Colon (tissue), 2 donors: ENCODE results near the gene GRK5.

ENCODE experiments used
- FAIRE-seq: peaks from 2 replicates; lab custom pipeline; 2012; peaks lifted over from hg19 to GRCh38; lab: Jason Lieb, UNC
- donor health status: control.
- donor health status: control.

Gene GRK5

DNA sequence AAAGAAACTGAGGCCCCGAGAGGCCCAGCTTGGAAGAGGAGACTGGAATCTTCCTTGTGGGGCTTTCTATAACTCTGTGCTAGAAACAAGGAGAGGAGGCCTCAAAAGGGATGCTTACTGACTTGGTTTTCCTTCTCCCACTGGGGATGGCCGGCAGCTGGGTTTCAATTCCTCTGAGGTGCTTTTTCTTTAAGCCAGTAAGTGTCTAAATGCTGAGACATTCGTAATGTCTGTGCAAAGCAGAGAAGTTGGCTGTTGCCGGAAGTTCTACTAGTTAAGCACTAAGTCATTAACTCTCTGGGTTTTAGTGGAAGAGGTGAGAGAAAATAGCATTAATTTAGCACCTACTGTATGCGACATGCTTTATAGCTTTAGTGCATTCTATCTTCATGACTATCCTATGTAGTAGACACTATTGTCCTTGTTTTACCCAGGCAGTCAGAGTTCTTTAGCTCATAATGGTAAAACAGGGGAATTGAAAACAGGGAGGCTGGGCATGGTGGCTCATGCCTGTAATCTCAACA, 199.9 kb downstream of the GRK5 start:
- no peak for FAIRE-seq

DNA sequence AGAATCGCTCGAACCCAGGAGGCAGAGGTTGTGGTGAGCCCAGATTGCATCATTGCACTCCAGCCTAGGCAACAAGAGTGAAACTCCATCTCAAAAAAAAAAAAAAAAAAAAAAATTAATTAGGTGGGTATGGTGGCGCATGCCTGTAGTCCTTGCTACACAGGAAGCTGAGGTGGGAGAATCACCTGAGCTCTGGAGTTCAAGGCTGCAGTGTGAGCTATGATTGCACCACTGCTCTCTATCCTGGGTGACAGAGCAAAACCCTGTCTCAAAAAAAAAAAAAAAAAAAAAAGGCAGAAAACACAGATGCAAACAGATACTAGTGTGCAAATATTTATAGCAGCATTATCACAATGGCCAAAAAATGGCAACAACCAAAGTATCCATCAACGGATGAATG, 200.7 kb downstream of the GRK5 start:
- no peak for FAIRE-seq

DNA sequence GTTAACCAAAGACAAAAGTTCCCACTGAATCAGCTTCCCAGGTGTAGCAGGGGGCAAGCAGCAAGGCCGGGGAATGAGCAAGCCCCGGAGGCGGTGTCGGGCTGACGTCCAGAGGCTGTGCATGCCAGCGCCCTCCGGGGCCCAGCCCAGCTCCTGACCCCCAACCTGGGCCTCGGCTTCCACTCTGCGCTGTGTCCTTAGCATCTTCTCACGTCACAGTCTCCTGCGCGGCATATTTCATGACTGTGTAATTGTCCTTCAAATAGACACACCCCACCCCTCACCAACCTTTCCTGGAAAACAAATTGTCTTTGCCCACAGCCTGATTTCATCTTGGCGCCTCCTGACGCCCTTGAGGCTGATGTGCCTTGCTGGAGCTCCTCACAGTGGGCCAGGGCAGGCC, 201.6 kb downstream of the GRK5 start:
- FAIRE-seq: no peak

DNA sequence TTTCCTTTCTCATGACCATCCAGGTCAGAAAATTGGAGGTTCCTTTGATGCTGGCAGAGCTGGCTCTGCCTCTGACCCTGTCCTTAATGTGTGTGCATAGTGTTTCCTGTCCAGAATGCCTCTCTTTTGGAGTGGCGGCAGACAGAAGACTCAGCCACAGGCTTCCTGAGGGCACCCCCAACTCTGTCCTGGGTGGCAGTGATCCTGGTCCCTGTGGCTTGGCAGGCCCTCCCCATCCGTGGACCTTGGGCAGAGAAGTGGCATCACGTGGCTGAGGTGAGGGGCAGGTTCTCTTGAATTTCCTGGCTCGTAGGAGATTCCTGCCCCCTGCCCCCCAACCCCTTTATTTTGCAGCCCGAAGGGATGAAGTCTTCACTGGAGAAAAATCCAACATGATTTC, 202.0 kb downstream of the GRK5 start:
- no peak for FAIRE-seq

DNA sequence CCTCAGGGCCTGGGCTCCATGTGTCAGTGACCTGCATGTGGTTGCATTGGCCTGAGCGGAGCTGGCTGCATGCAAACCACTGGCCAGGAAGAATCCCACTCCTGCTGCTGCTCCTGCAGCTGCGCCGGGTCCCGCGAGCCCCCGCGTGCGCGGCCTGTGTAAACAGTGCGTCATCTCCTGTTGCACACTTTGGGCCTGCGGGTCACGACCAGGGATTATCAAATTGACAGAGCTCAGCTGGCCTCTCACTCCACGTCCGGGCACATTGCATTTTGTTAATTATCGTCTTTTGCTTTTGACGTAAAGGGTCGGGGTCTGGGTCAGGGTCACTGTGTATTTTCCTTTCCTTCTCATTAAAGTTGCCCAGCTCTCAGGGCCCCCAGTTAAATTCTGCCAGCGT, 202.5 kb downstream of the GRK5 start:
- no peak for FAIRE-seq

DNA sequence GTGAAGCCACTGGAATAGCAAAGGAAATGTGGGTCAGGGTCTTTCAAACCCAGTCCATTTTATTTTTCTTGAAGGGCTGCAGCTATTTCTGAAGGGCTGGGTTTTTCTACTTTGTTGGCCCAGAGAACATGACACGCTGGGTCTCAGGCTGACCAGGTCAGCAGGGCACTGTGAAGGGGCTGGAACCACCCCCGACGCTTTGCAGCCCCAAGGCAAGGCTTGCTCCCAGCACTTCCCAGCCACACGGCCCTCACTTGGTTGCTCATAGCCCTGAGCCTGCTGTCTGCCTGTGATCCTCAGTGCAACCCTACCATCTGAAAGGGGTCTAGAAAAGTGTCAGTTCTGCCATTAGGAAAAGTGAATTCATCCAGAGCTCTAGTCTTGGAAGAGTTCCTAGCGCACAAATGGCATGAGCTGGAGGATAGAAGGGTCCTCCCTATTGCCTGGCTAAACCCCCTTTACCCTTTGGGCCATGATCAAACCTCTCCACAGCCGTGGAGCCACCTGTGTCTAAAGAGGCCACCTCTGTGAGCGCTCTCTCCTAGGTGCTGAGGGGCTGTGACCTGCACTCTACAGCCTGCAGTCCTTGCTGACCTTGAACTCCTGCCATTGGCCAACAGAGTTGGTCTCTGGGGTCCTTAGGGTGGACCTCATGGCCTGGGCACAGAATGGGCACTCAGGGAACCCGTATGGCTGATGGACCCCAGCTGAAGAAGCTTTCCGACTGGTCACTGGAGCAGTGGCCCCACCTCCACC, 203.2 kb downstream of the GRK5 start:
- FAIRE-seq: no peak

DNA sequence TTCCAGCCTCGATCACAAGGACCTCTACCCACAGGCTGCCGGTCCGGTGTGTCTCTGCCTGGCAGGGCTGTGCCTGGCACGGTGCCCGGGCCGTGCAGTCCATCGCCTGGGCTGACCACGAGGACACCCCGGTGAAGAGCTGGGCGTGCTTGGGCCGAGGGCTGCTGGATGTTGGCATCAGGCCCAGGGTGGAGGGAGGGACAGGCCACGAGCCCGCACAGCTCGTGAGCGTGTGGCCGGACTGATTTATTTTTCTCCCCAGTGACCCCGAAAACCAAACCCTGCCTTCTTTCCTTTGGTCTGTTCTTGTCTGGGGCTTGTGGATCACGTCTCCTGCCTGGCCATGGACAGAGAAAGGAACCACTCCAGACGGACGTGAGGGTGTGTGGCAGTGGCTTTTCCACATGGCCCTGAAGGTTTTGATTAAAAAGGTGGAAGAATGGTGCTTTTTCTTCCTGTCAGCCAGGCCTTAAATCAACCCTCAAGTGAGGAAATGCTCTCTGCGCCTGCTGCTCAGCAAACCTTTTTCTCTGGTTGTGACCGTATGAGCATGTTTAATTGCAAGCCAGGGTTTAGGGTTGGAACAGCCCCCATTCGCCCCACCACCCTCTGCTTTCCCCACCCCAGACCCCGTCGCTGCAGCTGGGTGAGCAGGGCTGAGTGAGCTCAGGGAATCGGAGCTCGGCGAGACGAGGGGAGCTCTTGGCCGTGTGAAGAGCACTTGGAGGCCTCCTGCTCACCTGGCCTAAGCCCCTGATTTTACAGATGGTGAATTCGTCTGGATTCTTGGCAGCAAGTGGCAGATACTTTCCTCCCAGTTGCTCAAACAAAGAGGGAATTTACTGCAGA, 205.1 kb downstream of the GRK5 start:
- no peak for FAIRE-seq

DNA sequence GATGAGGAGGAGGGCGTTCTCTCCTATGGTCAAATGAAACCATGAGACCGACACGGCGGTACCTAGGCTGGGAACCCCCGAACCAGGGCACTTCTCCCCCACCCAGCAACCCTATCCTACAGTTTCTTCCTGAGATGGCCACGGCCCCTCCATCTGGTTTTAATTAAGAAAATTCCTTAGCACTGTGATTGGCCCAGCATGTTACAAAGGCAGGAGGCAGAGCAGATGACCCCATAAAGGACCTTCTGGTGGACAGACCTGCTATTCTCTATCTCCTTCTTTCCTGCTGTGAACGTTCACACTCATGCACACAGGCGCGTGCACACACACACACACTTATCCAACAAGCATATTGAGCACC, 205.7 kb downstream of the GRK5 start:
- FAIRE-seq: no peak

DNA sequence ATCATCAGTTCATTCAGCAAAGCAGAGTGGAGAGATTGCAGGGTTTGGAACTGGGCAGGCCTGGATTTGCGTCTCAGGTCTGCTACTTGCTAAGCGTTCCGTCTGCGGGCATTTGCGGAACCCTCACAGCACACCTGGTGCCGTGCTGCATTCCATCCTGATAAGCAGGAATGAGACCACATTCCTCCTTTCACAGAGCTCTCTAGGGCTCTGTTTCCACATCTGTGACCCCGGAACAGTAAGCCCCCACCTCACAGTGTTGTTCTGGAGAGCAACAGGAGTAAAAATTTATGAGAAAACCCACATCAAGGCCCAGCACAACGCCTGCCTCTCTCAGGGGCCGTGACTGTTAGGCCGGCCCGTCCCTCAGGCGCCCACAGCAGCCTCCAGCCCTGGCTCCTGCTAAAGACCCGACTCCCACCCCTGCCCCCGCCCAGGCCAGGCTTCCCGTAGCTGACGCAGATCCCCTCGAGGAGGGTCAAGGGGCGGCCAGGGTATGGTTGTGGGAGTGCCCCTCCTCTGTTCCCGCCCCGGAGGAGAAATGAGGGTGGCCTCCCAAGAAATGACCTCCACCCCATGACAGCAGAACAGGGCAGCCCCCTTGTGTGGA, 206.2 kb downstream of the GRK5 start:
- FAIRE-seq: no peak

DNA sequence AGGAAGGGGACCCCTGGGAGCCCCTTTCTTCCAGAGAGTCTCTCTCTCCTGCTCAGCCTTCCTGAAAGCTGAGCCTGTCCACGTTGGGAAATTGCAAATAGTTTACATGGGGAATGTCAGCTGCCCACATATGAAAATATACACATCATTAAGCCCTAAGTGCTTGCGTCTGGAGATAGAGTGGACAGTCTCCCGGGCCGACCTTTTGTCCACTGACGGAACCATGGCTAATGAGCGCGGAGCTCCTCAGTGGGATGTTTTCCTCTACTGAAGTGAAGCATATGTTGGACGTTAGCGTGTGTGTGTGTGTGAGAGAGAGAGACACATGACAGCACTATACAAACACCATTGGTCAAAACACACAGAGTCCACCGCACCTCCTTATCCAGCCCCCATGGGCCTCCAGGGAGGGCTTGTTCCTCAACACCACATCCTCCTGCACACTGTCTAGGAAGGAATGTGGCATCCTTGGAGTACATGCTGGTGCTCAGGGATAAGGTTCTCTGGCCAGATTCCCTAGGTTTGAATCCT, 206.8 kb downstream of the GRK5 start:
- FAIRE-seq: no peak

DNA sequence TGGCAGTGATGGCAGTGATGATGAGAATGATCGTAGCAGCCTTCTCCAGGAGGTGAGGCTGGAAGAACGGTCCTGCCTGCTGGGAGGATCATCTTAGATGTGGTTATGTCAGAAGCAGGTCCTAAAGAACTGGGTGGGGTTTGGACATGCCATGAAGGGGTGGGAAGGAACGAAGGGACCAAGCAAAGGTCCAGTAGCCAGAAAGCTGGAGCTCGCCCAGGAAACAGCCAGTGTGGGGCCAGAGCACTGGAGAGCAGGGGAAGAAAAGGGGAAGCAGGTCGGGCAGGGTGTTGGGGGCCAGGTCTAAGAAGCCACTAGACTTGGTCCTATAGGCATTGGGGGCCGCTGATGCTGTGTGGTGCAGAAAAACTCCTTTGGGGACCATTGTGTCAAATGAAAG, 207.8 kb downstream of the GRK5 start:
- no peak for FAIRE-seq

DNA sequence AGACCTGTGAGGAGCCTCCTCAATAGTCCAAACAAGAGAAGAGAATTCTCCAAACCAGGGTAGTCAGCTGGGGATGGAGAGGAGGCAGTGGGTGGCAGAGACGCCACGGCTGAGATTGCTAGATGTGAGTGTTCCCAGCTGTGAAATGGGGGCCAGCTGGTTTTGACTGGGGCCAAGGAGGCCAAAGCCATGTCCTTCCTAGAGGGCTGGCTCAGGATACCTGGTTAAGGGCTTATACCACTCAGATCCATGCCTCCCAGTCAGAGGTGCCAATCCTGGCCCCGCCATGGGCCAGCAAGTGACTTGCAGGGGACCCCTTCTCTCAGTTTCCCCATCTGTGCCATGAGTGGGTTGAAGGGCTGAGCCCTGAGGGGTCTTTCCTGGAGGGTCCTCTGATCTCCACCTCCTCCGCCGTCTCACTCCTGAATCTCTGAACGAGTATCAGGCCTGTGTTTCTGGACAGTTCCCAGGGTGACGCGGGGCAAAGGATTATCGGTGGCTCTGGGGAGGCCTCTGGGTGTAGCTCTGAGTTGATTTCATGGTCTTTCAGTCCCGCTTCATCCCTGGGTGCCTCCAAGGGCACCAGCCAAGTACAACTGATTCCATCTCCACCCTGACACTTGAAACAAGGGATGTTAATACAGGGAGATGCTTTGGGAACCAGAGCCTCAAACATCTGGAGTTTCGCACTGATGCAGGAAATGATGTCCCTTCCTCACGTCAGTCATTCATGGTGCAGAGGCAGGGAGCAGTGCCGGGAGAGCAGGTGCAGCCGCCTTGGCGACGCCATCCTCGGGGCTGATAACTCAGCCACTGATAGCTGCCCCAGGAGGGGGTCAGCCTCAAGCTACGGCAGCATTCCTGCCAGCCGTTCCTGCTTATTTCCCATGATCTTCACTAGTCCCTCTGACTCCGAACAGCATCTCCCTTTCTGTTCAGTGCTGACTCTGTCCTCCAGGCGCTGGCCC, 208.4 kb downstream of the GRK5 start:
- no peak for FAIRE-seq

DNA sequence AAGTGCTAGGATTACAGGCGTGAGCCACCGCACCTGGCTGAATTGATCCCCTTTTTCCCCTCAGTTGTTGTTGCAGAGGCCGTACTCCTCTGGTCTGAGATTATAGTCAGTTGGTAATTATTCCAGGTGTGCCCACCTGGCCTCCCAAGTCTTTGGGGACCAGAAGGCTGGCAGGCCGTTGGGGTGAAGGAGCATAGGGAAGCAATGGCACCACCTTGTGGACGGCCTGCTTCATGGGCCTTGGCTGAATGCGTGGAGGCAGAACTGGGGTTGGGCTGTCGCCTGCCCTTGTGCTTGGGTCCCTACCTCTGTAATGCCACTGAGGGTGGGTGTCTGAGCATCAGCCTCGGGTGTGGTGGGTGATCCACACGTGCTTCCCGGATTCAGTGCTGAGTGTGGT, 209.5 kb downstream of the GRK5 start:
- no peak for FAIRE-seq

DNA sequence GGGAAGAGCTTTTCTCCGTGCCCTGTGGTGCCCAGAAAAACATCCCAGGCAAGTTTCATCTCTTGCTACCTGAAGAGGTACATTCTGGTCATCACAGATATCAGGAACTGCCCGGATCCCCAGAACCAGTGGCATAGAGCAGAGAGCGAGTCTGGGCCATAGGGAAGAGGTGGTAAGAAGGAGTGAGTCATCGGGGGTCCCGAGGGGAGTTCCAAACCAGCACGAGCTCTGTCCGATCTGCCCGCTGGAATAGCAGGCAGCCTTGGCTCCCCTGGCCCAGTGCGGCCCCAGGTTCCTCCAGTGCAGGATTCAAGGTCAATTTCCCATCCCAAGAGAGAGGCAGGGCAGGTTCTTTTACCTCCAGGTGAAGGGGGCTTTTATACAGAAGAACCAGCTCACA, 210.5 kb downstream of the GRK5 start:
- FAIRE-seq: no peak

DNA sequence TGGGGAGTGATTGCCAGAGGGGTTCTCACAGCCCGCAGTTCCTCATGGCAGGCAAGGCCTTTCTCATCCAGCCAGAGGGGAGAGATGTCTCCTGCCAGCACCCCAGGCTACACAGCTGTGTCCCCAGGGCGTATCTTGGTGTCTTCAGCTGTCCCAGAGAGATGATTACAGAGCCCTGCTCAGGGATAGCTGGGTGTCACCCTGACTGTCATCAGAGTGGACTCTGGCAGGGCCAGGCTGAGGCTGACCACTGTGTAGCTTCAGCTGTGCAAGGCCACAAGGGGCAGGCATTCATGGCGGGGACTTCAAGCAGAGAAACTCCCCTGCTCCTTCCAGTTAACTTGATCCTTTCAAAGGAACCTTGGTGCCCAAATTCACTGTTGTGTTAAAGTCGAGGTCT, 211.0 kb downstream of the GRK5 start:
- FAIRE-seq: no peak

DNA sequence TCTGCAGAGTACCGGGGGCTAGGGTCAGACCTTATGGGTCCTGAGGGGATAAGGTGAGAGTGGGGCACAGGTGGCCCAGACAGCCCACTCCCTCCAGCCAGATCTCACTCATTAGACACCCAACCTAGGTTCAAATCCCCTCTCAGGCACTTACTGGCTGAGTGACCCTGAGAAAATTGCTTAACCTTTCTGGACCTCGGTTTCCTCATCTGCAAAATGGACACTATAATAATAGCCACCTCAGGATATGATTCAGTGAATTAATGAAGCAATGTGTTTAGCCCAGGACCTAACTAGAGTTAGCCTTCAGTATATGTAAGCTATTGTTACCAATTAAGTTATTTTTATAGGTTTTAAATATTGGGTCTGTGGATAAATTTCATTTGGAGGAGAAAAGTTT, 212.6 kb downstream of the GRK5 start:
- no peak for FAIRE-seq

DNA sequence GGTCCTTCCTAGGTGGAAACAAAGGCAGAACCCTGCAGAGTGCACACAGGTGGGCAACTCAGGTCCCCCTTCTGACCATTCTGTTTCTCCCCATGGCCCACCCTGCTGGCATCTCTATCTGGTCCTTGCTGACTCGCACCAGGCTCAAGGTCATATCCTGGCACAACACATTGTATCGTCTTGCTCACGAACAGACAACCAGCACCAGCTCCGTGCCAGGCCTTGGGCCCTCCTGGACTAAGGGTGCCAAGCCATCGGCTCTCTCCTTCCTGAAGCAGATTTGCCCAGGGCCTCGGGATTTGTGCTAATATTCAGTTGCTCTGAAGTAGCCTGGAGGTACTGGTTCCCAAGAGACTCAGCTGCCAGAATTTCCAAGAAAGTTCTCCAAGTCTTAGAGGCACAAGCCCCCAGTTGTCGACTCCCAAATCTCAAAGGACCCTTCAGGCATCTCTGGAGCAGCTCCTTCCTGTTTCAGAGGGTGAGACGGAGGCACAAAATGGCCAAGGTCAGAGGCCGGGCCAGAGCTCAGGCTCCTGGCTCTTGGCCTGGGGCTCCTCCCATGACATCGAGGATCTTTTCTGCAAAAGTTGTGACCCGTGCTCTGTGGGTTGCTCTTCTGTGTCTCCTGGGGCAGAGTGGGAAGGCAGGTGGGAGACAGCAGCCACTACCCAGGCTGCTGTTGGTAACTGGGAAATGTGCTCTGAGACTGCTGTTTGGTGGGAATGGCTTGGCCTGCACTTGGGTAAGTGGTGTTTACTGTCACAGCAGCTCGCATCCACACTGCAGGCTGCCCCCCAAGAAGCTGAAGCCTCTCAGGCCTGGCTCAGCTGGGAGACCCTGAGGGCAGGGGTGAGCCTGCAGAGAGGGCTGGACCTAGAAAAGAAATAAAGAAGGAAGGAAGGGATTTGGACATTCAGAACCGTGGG, 213.8 kb downstream of the GRK5 start:
- no peak for FAIRE-seq

DNA sequence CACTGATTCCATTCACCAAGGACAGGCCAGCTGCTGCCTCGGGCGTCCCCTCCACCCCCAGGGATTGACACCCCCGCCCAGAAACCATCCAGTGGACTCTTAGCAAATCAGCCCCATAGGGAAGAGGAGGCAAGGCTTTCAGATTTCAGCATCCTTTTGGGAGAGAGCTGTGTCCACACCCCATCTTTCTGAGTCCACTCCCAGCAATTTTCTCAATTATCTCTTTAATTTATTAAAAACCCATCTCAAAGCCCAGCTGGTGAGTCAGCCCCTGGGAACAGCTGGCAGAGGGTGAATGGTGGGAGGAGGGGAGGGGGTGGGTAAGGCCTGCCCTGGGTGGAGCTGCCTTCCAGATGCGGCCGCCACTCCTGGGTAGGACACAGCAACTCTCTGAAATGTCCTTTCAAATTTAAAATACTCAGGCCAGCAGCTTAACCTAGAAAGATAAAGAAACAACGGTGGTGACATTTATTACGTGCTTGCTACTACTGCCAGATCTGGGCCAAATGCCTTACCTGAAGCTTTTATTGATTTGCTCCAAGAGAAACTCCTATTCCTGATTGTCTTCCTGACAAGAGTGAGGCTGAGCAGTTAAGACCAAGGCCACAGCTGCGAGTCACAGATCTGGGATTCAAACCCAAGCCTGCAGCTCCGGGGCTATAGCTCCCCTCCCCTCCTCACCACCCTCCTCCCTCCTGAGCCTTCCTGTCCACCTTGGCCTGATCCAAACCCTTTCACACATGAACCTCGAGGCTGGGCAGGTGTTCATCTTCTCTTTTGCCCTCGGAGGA, 214.7 kb downstream of the GRK5 start:
- FAIRE-seq: no peak

DNA sequence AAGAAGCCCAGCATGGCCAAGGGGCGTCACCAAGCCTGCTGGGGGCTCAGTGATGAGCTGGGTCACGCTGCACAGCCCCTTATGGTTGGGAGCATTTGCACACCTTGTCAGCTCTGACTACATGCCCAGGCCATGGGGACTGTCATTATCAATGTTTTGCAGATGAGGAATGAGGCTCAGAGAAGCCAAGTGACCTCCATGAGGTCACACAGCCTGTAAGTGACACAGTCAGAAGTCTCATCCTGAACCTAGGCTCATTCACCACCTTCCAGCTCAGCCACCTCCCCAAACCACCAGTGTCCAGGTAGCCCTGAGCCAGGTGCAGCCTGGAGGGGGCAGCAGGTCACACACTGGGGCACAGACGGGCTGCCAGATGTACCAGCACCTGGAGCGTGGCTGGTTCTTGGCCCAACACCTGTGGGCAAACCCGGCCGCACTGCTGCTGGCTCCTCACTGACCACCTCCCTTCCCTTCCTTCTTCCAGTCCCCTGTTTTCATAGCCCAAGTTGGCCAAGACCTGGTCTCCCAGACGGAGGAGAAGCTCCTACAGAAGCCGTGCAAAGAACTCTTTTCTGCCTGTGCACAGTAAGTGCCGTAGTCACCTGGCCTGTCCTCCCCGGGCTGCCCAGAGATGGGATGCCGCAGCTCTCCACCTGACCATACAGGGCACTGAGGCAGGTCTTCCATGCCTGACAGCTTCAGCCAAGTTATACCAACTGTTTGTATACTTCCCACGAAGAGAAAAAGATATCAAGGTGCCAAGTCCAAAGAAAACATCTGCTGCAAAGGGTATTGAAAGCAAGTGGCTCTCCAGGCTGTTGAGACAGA, 215.5 kb downstream of the GRK5 start:
- FAIRE-seq: no peak
